Peyer's patch (tissue), 4 donors: ENCODE measurements around the gene HS3ST3B1.

Source experiments
- POLR2A ChIP-seq, 2 donors: fragments of 450-650 bp; IDR thresholded peaks; one replicate each; pipeline ENCODE4 v1.5.1; 2017; ENCODE audit warnings: antibody characterized with exemption in 2 of 2, mild to moderate bottlenecking in 2 of 2, moderate library complexity in 2 of 2
- TF ChIP-seq, protein P1 (sequence below), 6 experiments: fragments of 450-650 bp in 4 of 6; fragments of 200-600 bp in 2 of 6; sonication (generic) in 1 of 6; IDR thresholded peaks; one replicate each; pipeline ENCODE4 v1.5.1; 2017 to 2019; ENCODE audit warnings: antibody characterized with exemption in 6 of 6, mild to moderate bottlenecking in 3 of 6, moderate library complexity in 1 of 6

DNA sequence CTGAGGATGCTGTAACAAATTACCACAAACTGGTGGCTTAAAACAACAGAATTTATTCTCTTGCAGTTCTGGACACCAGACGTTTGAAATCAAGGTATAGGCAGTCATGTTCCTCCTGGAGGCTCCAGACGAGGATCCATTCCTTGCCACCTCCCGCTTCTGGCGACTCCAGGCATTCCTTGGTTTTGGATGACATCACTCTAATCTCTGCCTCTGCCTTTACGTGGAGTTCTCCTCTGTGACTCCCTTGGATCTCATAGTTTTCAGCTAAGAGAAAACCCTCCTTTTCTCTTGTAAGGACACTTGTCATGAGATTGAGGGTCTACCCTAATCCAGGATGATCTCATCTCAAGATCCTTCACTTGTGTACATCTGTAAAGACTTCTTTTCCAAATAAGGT, 31.4 kb upstream of the HS3ST3B1 start:
- TF ChIP-seq, protein P1, sequence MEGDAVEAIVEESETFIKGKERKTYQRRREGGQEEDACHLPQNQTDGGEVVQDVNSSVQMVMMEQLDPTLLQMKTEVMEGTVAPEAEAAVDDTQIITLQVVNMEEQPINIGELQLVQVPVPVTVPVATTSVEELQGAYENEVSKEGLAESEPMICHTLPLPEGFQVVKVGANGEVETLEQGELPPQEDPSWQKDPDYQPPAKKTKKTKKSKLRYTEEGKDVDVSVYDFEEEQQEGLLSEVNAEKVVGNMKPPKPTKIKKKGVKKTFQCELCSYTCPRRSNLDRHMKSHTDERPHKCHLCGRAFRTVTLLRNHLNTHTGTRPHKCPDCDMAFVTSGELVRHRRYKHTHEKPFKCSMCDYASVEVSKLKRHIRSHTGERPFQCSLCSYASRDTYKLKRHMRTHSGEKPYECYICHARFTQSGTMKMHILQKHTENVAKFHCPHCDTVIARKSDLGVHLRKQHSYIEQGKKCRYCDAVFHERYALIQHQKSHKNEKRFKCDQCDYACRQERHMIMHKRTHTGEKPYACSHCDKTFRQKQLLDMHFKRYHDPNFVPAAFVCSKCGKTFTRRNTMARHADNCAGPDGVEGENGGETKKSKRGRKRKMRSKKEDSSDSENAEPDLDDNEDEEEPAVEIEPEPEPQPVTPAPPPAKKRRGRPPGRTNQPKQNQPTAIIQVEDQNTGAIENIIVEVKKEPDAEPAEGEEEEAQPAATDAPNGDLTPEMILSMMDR (IDR thresholded peaks at IDR 0.05) = no peak
- TF ChIP-seq POLR2A (IDR thresholded peaks at IDR 0.05) = no peak
